Thoracic aorta endothelial cell (primary cell): ENCODE data around the gene TSPAN3. TPM values are rescaled to one million over a fixed set of nuclear protein-coding genes. Genes with fewer than 3 reads are reported as not detected.

Experiments used
- total RNA-seq: library from RNA; depleted of rRNA; stranded (reverse); fragments of >200 nt; gene quantifications from 2 replicates; pipeline ENCODE4 v1.2.3, GENCODE V29; 2012

The TSPAN3 gene
- total RNA-seq: 261 and 343 TPM in 2 replicates

DNA sequence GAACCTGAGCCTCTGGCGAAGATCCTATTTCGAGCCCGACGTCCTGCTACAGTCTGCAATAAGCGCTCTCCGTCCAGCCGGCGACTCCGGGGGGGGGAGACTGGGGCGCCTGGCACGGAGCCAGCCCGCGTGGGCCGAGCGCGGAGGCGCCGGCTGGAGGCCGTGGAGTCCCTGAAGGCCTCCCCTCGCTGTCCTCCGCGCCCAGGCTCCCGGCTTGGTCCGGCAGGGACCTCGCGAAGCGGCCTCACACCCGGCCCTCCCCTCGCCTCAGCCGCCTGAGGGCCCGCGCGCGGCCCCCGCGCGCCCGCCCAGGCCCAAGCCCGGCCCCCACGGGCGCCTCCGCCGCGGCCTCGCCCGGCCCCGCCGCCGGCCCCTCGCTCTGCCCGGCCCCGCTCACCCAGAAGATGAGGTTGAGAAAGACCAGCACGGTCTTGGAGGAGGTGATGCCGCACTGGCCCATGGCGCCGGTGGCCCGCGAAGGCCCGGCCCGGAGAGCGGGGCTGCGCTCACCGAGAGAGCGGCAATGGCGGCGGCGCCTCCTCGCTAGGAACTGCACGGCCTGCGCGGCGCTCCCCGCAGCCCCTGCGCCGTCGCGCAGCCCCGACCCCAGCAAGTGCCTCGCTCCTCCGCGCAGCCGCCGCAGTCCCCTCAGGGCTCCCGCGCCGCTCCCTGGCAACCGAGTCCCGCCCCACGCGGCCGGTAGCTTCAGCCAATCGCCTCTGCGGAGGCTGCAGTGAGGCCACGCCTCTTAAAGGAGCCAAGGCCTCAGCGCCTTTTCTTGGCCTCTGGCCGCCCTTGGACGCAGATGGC lies at the start of gene TSPAN3:
Gene TSPAN3 (minus strand): TSS at position 615 of the 810 bp plus-strand sequence. CDS start 155 bp downstream, at position 460.

DNA sequence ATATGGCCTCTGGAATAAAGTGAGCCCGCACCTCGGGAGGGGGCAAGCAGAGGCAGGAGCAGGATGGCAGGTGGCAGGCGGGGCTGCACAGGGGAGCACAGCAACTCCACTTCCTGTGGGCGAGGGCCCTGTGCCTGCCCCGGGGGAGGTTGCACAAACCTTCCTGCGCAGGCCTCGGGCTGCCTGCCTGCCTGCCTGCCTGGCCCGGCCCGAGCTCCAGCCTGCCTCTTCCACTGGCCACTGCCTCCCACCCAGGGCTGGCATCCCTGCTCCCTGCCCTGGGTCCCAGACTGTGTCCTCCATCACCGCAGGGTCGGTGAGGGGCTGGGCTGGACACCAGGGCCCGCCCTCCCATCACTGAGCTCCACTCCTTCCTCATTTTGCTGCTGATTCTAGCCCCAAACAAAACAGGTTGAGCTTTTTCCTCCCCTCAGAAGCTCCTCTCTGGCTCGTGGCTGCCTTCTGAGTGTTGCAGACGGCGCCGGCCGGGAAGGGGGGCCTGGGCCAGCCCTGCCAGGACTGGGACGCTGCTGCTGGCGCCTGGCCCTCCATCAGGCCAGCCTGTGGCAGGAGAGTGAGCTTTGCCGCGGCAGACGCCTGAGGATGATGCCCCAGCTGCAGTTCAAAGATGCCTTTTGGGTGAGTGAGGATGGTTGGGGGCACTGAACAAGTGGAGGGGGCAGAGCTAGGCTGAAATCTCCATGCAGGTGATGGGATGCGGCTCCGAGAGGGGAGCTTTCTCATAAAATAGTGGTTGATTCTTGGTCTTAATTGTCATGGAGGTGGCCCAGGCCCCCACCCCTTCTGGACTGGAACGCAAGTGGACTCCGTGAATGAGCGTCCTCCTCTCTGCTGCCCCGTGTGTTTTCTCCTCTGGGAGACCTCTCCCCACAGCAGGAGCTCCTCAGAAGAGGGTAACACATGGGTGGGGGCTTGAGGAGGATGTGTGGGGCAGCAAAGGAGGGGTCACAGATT lies 75.7 kb downstream of the TSPAN3 start, which contains the start of gene PSTPIP1:
Gene PSTPIP1 (plus strand): TSS at position 156 of the 975 bp plus-strand sequence. CDS start 448 bp downstream, at position 604.

Other genes starting within 250 kb of the TSPAN3 start
- 13.7 and 15.9 TPM in 2 replicates for gene SCAPER, start 165.8 kb downstream of the TSPAN3 start, total RNA-seq
- 76.5 and 91.0 TPM in 2 replicates for gene RCN2, start 139.4 kb downstream of the TSPAN3 start, total RNA-seq
- 0.36 and 1.9 TPM in 2 replicates for gene PSTPIP1, start 76.0 kb downstream of the TSPAN3 start, total RNA-seq